ENCODE results near the gene TCEA2.

TCEA2 gene

DNA sequence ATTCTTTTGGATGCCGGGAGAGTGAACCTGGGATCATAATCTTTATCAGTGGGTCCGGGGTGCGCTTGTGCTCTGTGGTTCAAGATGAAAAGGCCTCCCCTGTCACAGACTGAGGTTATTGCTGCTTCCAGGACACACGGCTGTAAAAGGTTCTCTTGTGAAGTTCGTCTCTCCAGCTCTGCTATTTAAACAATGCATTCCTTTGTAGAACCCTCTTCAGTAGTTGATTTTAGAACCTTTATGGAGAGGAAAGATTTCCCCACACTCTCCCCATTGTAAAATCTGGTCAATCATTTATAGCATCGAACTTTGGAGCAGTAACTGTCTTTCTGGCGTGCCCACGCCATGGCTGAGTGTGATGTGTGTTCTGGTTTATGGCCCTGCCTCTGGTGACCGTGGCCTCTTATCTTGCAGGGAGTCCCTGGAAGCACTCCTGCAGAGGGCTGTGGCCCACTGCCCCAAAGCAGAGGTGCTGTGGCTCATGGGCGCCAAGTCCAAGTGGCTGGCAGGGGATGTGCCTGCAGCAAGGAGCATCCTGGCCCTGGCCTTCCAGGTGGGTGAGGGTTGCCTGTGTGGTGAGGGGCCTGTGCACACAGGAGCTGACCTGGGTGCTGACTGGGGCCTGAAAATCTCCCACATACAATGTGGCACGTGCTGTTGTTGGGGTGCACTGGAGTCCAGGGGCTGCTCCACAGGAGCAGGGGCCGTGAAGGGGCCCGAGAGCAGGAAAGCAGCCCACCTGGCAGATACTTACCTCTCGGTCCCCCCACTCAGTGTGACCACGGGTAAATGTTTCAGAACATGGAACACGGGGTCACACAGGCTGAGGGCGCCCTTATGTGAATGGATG, 38.6 kb upstream of the TCEA2 start:
- no peak overlapping the region for H3K27ac ChIP-seq (ENCODE audit: insufficient read depth in 1 of 2, low read depth in 1 of 2, low read length in 2 of 2, poor library complexity in 1 of 2, severe bottlenecking in 2 of 2)
- no peak for DNase-seq
- POLR2A ChIA-PET = no interaction called here
- no peaks in the 10 kb centered on the region for H3K4me1 ChIP-seq (ENCODE audit: control extremely low read depth in 1 of 4, control insufficient read depth in 4 of 4, insufficient read depth in 4 of 4, low read length in 3 of 4)
- WGBS (ENCODE audit: insufficient coverage) = 100% methylated on average over 7 of the region's 17 CpGs
- CTCF ChIA-PET = interaction anchor here (0.7 to 1.0 kb wide), 2 partner anchors 13 to 45 kb away, joined by 3 read pairs; partner anchors contain the start of gene SAMD10
- peaks cover 34 to 93% (median 71%) of the 10 kb centered on the region in 4 experiments for H3K36me3 ChIP-seq (ENCODE audit: control insufficient read depth in 4 of 4, insufficient read depth in 4 of 4, low read length in 3 of 4)
- no peaks in the 10 kb centered on the region for H3K9me3 ChIP-seq (ENCODE audit: control extremely low read depth in 1 of 5, control insufficient read depth in 4 of 5, insufficient read depth in 2 of 5, low read depth in 1 of 5, low read length in 4 of 5)
- H3K4me3 ChIP-seq (ENCODE audit: control insufficient read depth in 1 of 7, extremely low read depth in 1 of 7, insufficient read depth in 4 of 7, low read depth in 2 of 7, low read length in 6 of 7) = no peak overlapping the region
- no peaks in the 10 kb centered on the region for H3K27me3 ChIP-seq (replicated peaks in 2 of 5; ENCODE audit: control insufficient read depth in 4 of 5, insufficient read depth in 5 of 5, low read length in 4 of 5)

DNA sequence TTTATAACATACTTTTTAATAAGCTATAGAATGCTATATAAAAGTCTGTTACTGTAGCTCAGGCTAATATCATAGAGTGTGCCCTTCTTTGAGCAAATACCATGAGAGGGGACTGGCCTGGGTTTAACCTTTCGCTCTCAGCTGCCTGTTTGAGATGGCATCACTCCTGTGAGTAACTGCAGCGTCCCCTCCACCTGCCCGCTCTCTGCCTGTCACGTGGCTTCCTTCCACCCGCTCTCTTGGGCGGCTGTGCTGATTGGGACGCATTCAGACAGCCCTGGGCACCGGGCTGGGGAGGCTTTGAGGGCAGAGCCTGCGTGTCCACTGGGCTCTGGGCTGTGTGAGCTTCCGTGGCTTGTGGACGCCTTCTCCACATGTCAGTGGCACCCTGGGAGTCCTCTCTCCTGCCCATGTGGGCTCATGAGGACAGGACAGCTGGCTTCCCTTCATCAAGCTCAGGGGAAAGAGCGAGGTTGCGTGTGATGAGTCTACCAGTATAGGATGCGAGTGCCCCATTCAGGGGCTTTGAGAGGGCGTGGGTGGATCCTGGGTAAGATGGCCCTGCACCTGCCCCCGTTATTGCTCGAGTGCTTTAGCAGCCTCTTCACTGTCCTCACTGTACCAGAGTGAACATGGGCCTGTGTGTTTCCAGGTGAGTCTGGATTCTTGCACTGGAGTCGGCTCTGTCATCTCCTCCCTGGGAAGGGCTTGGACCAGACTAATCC, 37.7 kb upstream of the TCEA2 start:
- no peak for DNase-seq
- ChIA-PET POLR2A (no interaction called here), CTCF (no interaction called here)
- Histone ChIP-seq H3K9me3 (ENCODE audit: control extremely low read depth in 1 of 5, control insufficient read depth in 4 of 5, insufficient read depth in 2 of 5, low read depth in 1 of 5, low read length in 4 of 5) (no peaks in the 10 kb centered on the region), H3K4me1 (ENCODE audit: control extremely low read depth in 1 of 4, control insufficient read depth in 4 of 4, insufficient read depth in 4 of 4, low read length in 3 of 4) (no peaks in the 10 kb centered on the region), H3K27me3 (replicated peaks in 2 of 5; ENCODE audit: control insufficient read depth in 4 of 5, insufficient read depth in 5 of 5, low read length in 4 of 5) (no peaks in the 10 kb centered on the region), H3K4me3 (ENCODE audit: control insufficient read depth in 1 of 7, extremely low read depth in 1 of 7, insufficient read depth in 4 of 7, low read depth in 2 of 7, low read length in 6 of 7) (no peak overlapping the region), H3K27ac (ENCODE audit: insufficient read depth in 1 of 2, low read depth in 1 of 2, low read length in 2 of 2, poor library complexity in 1 of 2, severe bottlenecking in 2 of 2) (no peak overlapping the region), H3K36me3 (ENCODE audit: control insufficient read depth in 4 of 4, insufficient read depth in 4 of 4, low read length in 3 of 4) (peaks cover 31 to 96% (median 77%) of the 10 kb centered on the region in 4 experiments)
- over 99% methylated on average over 12 of the region's 18 CpGs for WGBS (ENCODE audit: insufficient coverage)

DNA sequence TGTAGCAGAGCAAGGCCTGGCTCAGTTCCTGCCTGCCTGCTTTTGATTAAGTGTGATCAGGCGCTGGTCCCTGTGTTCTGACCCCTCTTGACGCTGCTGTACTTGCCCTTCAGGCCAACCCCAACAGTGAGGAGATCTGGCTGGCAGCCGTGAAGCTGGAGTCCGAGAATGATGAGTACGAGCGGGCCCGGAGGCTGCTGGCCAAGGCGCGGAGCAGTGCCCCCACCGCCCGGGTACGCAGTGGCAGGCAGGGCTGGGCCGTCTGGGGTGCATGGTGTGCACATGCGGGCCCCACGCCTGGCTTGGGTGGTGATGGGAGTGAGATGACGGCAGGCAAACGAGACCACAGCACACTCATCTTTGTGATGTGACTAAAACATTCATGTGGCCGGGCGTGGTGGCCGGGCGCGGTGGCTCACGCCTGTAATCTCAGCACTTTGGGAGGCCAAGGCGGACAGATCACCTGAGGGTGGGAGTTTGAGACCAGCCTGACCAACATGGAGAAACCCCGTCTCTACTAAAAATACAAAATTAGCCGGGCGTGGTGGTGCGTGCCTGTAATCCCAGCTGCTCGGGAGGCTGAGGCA, 37.1 kb upstream of the TCEA2 start:
- H3K27me3 ChIP-seq (replicated peaks in 2 of 5; ENCODE audit: control insufficient read depth in 4 of 5, insufficient read depth in 5 of 5, low read length in 4 of 5) = no peaks in the 10 kb centered on the region
- H3K36me3 ChIP-seq (ENCODE audit: control insufficient read depth in 4 of 4, insufficient read depth in 4 of 4, low read length in 3 of 4) = peaks cover 31 to 97% (median 83%) of the 10 kb centered on the region in 4 experiments
- WGBS (ENCODE audit: insufficient coverage) = 89% methylated on average over 24 of the region's 29 CpGs
- no peak overlapping the region for H3K27ac ChIP-seq (ENCODE audit: insufficient read depth in 1 of 2, low read depth in 1 of 2, low read length in 2 of 2, poor library complexity in 1 of 2, severe bottlenecking in 2 of 2)
- ChIA-PET CTCF (interaction anchor here (3.1 kb wide), 1 partner anchor 12 kb away, joined by 16 read pairs; no protein-coding TSS in a partner anchor), POLR2A (no interaction called here)
- DNase-seq = no peak
- no peaks in the 10 kb centered on the region for H3K9me3 ChIP-seq (ENCODE audit: control extremely low read depth in 1 of 5, control insufficient read depth in 4 of 5, insufficient read depth in 2 of 5, low read depth in 1 of 5, low read length in 4 of 5)
- no peak overlapping the region for H3K4me3 ChIP-seq (ENCODE audit: control insufficient read depth in 1 of 7, extremely low read depth in 1 of 7, insufficient read depth in 4 of 7, low read depth in 2 of 7, low read length in 6 of 7)
- no peaks in the 10 kb centered on the region for H3K4me1 ChIP-seq (ENCODE audit: control extremely low read depth in 1 of 4, control insufficient read depth in 4 of 4, insufficient read depth in 4 of 4, low read length in 3 of 4)

DNA sequence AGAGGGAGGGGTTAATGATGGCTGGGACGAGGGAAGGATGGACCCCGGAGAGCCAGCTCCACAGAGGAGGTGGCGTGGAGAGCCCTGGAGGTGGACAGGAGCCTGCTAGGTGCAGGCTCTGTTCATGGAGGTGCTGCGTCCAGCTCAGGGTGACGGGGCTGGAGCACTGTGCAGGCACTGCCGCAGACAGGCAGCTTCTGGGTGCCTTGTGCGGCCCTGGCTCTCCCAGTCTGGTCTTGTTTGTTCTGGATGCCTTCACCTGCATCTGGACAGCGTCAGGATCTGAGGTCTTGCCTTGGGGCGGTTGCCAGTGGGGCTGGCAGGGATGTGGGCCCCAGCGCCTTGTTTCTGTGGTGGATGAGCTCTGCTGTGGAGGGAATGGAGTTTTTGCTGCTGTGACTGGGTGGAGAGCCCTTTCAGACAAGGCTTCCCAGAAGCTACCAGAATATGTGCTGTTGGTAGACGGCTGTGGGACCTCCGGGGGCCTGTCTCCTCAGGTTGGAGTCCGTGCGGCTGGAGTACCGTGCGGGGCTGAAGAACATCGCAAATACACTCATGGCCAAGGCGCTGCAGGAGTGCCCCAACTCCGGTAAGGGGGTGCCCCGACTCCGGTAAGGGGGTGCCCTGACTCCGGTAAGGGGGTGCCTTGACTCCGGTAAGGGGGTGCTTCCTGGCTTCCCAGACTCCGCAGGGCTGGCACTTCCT, 34.9 kb upstream of the TCEA2 start:
- WGBS (ENCODE audit: insufficient coverage) = 98% methylated on average over 17 of the region's 24 CpGs
- Histone ChIP-seq H3K9me3 (ENCODE audit: control extremely low read depth in 1 of 5, control insufficient read depth in 4 of 5, insufficient read depth in 2 of 5, low read depth in 1 of 5, low read length in 4 of 5) (no peaks in the 10 kb centered on the region), H3K27me3 (replicated peaks in 2 of 5; ENCODE audit: control insufficient read depth in 4 of 5, insufficient read depth in 5 of 5, low read length in 4 of 5) (no peaks in the 10 kb centered on the region), H3K4me1 (ENCODE audit: control extremely low read depth in 1 of 4, control insufficient read depth in 4 of 4, insufficient read depth in 4 of 4, low read length in 3 of 4) (no peaks in the 10 kb centered on the region), H3K36me3 (ENCODE audit: control insufficient read depth in 4 of 4, insufficient read depth in 4 of 4, low read length in 3 of 4) (peaks cover 30 to 95% (median 85%) of the 10 kb centered on the region in 4 experiments), H3K4me3 (ENCODE audit: control insufficient read depth in 1 of 7, extremely low read depth in 1 of 7, insufficient read depth in 4 of 7, low read depth in 2 of 7, low read length in 6 of 7) (no peak overlapping the region), H3K27ac (ENCODE audit: insufficient read depth in 1 of 2, low read depth in 1 of 2, low read length in 2 of 2, poor library complexity in 1 of 2, severe bottlenecking in 2 of 2) (no peak overlapping the region)
- ChIA-PET POLR2A (interaction anchor here (0.5 kb wide), 1 partner anchor 31 kb away, joined by 5 read pairs; no protein-coding TSS in a partner anchor), CTCF (interaction anchor here (1.4 to 3.1 kb wide), 2 partner anchors 10 to 29 kb away, joined by 5 to 16 read pairs; no protein-coding TSS in a partner anchor)
- DNase-seq = no peak

DNA sequence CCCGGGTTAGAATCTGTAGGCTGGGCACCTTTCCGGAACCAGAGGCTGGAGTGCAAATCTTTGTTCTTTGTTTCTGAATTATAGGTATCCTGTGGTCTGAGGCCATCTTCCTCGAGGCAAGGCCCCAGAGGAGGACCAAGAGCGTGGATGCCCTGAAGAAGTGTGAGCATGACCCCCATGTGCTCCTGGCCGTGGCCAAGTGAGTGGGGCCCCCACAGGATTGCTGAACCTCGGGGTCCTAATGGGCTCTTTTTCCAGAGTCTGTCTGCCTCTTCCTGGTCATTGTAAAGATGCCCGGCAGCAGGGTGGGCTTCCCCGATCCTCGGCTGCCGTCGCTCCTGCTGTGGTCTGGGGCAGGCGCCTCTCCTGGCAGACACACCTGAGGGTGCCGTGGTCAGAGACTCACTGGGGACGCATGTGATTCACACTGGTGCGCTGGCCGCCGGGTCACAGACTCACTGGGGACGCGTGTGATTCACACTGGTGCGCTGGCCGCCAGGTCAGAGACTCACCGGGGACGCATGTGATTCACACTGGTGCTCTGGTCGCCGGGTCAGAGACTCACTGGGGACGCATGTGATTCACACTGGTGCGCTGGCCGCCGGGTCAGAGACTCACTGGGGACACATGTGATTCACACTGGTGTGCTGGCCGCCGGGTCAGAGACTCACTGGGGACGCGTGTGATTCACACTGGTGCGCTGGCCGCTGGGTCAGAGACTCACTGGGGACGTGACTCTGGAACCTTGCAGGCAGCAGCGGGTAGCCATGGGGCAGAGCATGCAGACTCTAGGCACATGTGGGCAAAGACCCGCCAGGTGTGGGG, 33.5 kb upstream of the TCEA2 start:
- Histone ChIP-seq H3K27ac (ENCODE audit: insufficient read depth in 1 of 2, low read depth in 1 of 2, low read length in 2 of 2, poor library complexity in 1 of 2, severe bottlenecking in 2 of 2) (no peak overlapping the region), H3K9me3 (ENCODE audit: control extremely low read depth in 1 of 5, control insufficient read depth in 4 of 5, insufficient read depth in 2 of 5, low read depth in 1 of 5, low read length in 4 of 5) (no peaks in the 10 kb centered on the region), H3K36me3 (ENCODE audit: control insufficient read depth in 4 of 4, insufficient read depth in 4 of 4, low read length in 3 of 4) (peaks cover 26 to 93% (median 81%) of the 10 kb centered on the region in 4 experiments), H3K4me1 (ENCODE audit: control extremely low read depth in 1 of 4, control insufficient read depth in 4 of 4, insufficient read depth in 4 of 4, low read length in 3 of 4) (no peaks in the 10 kb centered on the region), H3K27me3 (replicated peaks in 2 of 5; ENCODE audit: control insufficient read depth in 4 of 5, insufficient read depth in 5 of 5, low read length in 4 of 5) (no peaks in the 10 kb centered on the region), H3K4me3 (ENCODE audit: control insufficient read depth in 1 of 7, extremely low read depth in 1 of 7, insufficient read depth in 4 of 7, low read depth in 2 of 7, low read length in 6 of 7) (no peak overlapping the region)
- WGBS (ENCODE audit: insufficient coverage) = 98% methylated on average over 37 of the region's 38 CpGs
- no peak for DNase-seq
- POLR2A ChIA-PET = no interaction called here
- CTCF ChIA-PET = interaction anchor here (1.0 to 3.1 kb wide), 2 partner anchors 9 to 10 kb away, joined by 3 to 16 read pairs; no protein-coding TSS in a partner anchor
